Psoas muscle (tissue), 8 donors: Measurements from ENCODE around the gene LTC4S. TPM values are rescaled to one million over a fixed set of nuclear protein-coding genes. Genes with fewer than 3 reads are reported as not detected.

ENCODE experiments used
- ATAC-seq, 4 donors: fragments of 200-7000 bp; cut with Tn5 transposase; one replicate each; pipeline ENCODE4 v1.9.1; 2020; ENCODE audit warnings: moderate library complexity in 3 of 4, mild to moderate bottlenecking in 2 of 4
- DNase-seq, 2 donors: peaks; one replicate each; pipeline ENCODE4 v3.0.0-alpha.2; 2020
- H3K27ac ChIP-seq: fragments of 200-600 bp; one replicate; pipeline ENCODE4 v1.8.0; 2022
- H3K27me3 ChIP-seq, 3 donors: fragments of 200-600 bp in 1 of 3; one replicate each; pipeline versions ENCODE4 v1.6.1 to v1.8.0; 2013 to 2022; ENCODE audit warnings: low read length in 2 of 3, mild to moderate bottlenecking in 2 of 3, moderate library complexity in 1 of 3; ENCODE audit not compliant: insufficient read depth in 3 of 3
- H3K36me3 ChIP-seq, 2 donors: fragments of 200-600 bp in 1 of 2; one replicate each; pipeline versions ENCODE4 v1.6.1 to v1.8.0; 2013 to 2022; ENCODE audit warnings: low read depth in 1 of 2, mild to moderate bottlenecking in 1 of 2, moderate library complexity in 1 of 2; ENCODE audit not compliant: insufficient read depth in 1 of 2
- H3K4me1 ChIP-seq: fragments of 200-600 bp; one replicate; pipeline ENCODE4 v1.8.0; 2022
- H3K4me3 ChIP-seq: fragments of 200-600 bp; one replicate; pipeline ENCODE4 v1.8.0; 2022; ENCODE audit warnings: mild to moderate bottlenecking
- H3K9me3 ChIP-seq: fragments of 200-600 bp; one replicate; pipeline ENCODE4 v1.8.0; 2022
- WGBS, 3 donors: extraction: QIAGEN DNeasy Blood & Tissue Kit; methylation state at CpG; one replicate each; pipeline versions ENCODE4 v1.1.6 to v1.1.7; 2013; 5-methylcytosine and 5-hydroxymethylcytosine counted together
- intact Hi-C, 2 donors: fragments of 100-400 bp; cut with DNase I; formaldehyde crosslinking; loops; one replicate each; pipeline versions ENCODE4 v1.11.0 to v1.14.2; 2022
- polyA plus RNA-seq, 3 donors: library from polyadenylated mRNA; stranded (reverse); fragments of 200-250 nt; gene quantifications; one replicate each; pipeline ENCODE4 v1.2.3, GENCODE V29; 2013
- total RNA-seq, 4 donors: library from RNA; stranded (reverse); fragmentation: NEBNext Ultra II Directional in 2 of 4; extraction: Animal tissue kit (Norgen Biotek cat#: 25700) in 2 of 4; gene quantifications; one replicate each; pipeline versions ENCODE4 v1.2.1 to v1.2.4, GENCODE V29; 2021 to 2023
- TF ChIP-seq, protein P1 (sequence below): fragments of 200-600 bp; IDR thresholded peaks from one replicate; pipeline ENCODE4 v1.8.0; 2022; ENCODE audit warnings: antibody characterized with exemption
- donor health status: healthy with polysubstance abuse.
- donor health status: DM: no; HTN: no; CAD: no; lungs with moderate emphysema.
- donor health status: Bipolar disorder and iron deficiency.
- donor health status: healthy.
- donor health status: DM: yes; HTN: yes; CAD: no.
- donor health status: DM: no; HTN: no; CAD: no.
- donor health status: DM: no; HTN: no; CAD: no.
- donor health status: DM: yes; HTN: yes; CAD: no.

The LTC4S gene
- total and polyA plus RNA-seq, 7 donors: 1.5 to 6.7 (median 2.2) TPM

DNA sequence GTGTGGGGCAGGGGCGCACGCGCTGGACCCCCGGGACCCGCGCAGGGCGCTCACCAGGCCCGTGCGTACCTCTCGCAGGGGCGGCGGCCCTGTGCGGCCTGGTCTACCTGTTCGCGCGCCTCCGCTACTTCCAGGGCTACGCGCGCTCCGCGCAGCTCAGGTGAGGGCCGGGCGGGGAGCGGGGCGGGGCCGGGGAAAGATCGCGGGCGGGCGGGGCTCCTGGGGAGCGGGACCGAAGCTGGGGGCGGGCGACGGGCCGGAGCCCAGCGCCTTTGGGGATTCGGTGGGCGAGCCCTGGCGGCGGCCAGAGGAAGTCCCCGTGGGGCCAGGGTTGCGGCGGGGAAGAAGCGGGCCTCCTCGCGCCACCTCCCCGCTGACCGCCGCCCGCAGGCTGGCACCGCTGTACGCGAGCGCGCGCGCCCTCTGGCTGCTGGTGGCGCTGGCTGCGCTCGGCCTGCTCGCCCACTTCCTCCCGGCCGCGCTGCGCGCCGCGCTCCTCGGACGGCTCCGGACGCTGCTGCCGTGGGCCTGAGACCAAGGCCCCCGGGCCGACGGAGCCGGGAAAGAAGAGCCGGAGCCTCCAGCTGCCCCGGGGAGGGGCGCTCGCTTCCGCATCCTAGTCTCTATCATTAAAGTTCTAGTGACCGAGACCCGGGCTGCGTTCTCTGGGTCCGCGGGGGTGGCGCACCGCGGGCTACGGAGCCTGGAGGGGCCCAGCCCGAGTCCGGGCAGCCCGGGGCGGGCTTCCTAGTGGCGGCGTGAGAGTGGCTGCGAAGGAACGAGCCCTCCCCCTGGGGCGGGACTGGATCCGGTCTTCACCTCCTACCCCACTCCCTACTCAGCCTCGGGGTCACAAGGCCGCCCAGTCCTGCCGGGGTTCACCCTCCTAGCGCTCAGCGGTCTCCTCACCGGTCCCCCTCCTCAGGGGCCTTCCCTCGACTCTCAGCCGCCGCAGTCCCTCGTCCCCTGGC, 2.4 kb downstream of the LTC4S start:
- 3 to 5% (median 4%) methylated on average over 56 to 113 of the region's 113 CpGs for WGBS, 3 donors
- intact Hi-C loops: loop anchor here in 1 of 2 donors (2.0 kb wide), 1 partner anchor 33 kb away; no protein-coding TSS in a partner anchor
- Histone ChIP-seq H3K4me1 (peaks cover 16% of the 10 kb centered on the region), H3K27me3 (no peaks in the 10 kb centered on the region), H3K9me3 (no peaks in the 10 kb centered on the region), H3K36me3 (peaks cover 3 to 49% of the 10 kb centered on the region in 2 donors), H3K27ac (peak overlapping the region; percentile 78), H3K4me3 (peak overlapping the region; percentile 74)
- ATAC-seq (peak; percentile 80 to 86 (median 85)), DNase-seq (peak; percentile 86 to 90)
- TF ChIP-seq, protein P1, sequence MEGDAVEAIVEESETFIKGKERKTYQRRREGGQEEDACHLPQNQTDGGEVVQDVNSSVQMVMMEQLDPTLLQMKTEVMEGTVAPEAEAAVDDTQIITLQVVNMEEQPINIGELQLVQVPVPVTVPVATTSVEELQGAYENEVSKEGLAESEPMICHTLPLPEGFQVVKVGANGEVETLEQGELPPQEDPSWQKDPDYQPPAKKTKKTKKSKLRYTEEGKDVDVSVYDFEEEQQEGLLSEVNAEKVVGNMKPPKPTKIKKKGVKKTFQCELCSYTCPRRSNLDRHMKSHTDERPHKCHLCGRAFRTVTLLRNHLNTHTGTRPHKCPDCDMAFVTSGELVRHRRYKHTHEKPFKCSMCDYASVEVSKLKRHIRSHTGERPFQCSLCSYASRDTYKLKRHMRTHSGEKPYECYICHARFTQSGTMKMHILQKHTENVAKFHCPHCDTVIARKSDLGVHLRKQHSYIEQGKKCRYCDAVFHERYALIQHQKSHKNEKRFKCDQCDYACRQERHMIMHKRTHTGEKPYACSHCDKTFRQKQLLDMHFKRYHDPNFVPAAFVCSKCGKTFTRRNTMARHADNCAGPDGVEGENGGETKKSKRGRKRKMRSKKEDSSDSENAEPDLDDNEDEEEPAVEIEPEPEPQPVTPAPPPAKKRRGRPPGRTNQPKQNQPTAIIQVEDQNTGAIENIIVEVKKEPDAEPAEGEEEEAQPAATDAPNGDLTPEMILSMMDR: peak; percentile 87

DNA sequence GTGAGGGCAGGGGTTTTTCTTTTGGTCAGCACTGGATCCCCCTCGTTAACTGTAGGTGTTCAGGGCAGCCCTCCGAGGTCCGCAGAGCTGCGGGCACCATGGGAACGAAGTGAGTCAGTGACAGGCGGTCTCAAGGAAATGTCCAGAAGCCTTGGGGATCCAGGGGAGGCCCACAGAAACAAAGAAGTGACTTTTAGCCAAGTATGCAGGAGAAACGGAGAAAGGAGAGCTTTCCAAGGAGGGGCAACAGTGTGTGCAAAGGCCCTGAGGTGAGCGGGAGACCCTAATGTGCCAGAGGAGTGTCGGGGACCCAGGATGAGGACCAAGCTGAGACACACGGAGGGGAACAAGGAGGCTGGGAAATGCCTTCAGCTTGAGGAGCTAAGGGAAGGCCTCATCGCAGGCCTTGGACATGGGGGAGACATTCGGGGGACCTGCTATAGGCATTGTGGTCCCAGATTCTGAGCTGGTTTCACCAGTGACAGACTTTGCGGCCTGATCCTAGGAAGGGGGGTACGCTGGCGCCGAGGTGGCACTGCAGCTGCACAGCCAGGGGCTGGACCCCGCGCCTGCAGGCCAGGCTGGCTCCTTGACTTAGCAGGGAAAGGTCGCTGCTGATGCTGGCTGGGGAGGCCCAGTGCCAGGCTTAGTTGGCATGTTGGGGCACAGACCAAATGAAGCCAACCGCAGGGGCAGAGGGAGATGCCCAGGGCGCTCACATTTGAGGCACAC, 3.3 kb downstream of the LTC4S start:
- TF ChIP-seq, protein P1: no peak
- WGBS, 3 donors: 85 to 90% (median 89%) methylated on average over 21 of the region's 21 CpGs
- no peaks in the 10 kb centered on the region for H3K27me3 ChIP-seq
- peak overlapping the region; percentile 78 for H3K27ac ChIP-seq
- ATAC-seq (no peak), DNase-seq (no peak)
- peak overlapping the region; percentile 74 for H3K4me3 ChIP-seq
- peaks cover 3 to 52% of the 10 kb centered on the region in 2 donors for H3K36me3 ChIP-seq
- intact Hi-C loops: loop anchor here in 1 of 2 donors (2.0 kb wide), 1 partner anchor 34 kb away; no protein-coding TSS in a partner anchor
- H3K4me1 ChIP-seq: peaks cover 17% of the 10 kb centered on the region
- H3K9me3 ChIP-seq: no peaks in the 10 kb centered on the region

DNA sequence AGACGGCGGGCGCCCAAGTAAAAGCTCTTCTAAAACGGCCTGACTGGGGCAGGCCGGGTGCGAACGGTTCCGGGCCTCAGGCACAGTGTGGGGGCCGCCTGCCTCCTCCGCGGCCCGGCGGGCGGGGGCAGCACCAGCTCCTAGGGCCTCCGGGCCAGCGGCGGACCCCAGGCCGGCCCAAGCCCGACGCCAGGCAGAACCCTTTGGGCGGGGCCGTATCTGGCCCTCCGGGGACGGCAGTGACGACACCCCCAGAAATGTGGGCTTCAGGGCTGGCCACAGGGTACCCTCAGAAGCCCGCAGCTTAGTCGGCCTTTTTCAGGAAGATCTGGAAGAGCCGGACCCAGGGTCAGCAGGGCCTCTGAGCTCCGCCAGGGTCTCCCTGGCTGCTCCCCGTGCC, 4.0 kb downstream of the LTC4S start:
- Histone ChIP-seq H3K27ac (no peak overlapping the region), H3K4me1 (peaks cover 24% of the 10 kb centered on the region), H3K27me3 (no peaks in the 10 kb centered on the region), H3K9me3 (no peaks in the 10 kb centered on the region), H3K4me3 (no peak overlapping the region), H3K36me3 (peaks cover 3 to 45% of the 10 kb centered on the region in 2 donors)
- DNase-seq (no peak), ATAC-seq (no peak)
- 93 to 96% (median 95%) methylated on average over 30 of the region's 30 CpGs for WGBS, 3 donors
- intact Hi-C loops: loop anchor here in 1 of 2 donors (2.0 kb wide), 1 partner anchor 35 kb away; no protein-coding TSS in a partner anchor
- TF ChIP-seq, protein P1: no peak

DNA sequence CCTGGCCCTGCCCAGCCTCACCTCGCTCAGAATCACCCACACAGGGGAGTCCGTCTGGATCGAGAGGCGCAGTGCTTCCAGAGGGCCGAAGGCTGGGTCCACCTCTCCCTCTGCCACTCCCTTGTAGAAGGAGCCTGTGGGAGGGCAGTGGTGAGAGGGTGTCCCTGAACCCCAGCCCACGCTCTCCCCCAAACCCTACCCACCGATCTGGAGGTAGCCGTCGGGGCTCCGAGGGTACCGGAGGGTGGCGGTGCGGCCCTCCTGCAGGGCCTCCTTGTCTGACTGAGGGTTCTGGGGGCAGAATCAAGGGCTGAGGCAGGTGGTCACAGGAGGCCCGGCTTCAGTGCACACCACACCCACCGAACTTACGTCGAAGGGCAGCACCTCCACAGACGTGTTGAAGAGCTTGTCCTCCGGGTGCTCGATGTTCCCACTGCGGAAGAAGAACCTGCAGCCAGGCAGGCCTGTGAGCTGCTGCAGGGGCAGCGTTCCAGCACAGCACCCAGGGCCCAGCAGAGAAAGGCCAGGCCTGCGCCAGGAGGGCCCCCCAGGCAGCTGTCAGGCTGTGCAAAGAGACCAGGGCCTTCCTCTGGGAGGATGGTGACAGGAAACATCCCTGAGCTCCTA, 4.5 kb downstream of the LTC4S start:
- TF ChIP-seq, protein P1: no peak
- Histone ChIP-seq H3K27ac (no peak overlapping the region), H3K4me1 (peaks cover 27% of the 10 kb centered on the region), H3K4me3 (no peak overlapping the region), H3K36me3 (peaks cover 3 to 45% of the 10 kb centered on the region in 2 donors), H3K9me3 (no peaks in the 10 kb centered on the region), H3K27me3 (no peaks in the 10 kb centered on the region)
- intact Hi-C loops: no loop called here
- 94 to 96% (median 95%) methylated on average over 23 of the region's 23 CpGs for WGBS, 3 donors
- DNase-seq (no peak), ATAC-seq (no peak)
